VCaP (cell line): ENCODE data around the gene XRCC4.

Experiments used
- H3K27ac ChIP-seq: fragments of 450-650 bp; 2 replicates; pipeline ENCODE4 v1.5.1; 2017
- TF ChIP-seq, protein P1 (sequence below): fragments of 450-650 bp; conservative IDR thresholded peaks from 2 replicates; pipeline ENCODE4 v1.5.1; 2017; ENCODE audit warnings: mild to moderate bottlenecking, moderate library complexity

Gene XRCC4

DNA sequence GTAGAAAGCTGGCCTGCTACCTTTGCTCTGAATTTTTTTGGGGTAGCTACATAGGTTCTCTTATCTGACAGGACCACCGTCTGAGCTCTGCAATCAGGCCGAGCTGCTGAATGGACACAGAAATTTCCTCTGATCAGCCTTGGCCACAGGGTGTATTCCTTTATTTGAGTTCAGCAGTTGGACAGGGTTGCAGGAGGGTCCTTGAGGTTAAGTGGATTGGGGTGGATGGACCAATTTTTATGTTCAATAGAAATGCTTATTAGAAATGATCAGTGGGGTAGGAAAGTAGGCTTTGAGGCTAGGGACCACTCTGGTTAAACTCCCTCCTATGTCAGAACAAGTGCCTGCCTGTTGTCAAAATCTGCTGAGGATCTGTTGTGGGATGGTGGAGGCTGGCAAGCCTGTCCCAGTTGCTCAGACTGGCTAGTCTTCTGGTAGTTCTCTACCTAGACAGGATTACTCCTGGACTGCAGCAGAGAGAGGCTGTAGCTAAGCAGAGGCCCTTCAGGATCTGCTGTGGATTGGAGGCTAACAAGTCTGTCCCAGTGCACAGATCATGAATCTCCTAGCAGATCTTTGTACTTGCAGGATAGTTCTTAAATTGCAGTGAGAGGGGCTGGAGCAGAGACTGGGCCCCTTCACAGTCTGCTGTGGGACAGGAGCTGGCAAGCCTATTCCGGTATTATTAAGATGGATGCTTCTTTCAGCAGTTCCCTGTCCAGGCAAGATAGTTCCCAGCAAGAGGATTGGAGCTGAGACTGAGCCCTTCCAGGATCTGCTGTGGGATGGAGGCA is 18.0 kb downstream of the XRCC4 start:
- no peak overlapping the region for H3K27ac ChIP-seq
- TF ChIP-seq, protein P1, sequence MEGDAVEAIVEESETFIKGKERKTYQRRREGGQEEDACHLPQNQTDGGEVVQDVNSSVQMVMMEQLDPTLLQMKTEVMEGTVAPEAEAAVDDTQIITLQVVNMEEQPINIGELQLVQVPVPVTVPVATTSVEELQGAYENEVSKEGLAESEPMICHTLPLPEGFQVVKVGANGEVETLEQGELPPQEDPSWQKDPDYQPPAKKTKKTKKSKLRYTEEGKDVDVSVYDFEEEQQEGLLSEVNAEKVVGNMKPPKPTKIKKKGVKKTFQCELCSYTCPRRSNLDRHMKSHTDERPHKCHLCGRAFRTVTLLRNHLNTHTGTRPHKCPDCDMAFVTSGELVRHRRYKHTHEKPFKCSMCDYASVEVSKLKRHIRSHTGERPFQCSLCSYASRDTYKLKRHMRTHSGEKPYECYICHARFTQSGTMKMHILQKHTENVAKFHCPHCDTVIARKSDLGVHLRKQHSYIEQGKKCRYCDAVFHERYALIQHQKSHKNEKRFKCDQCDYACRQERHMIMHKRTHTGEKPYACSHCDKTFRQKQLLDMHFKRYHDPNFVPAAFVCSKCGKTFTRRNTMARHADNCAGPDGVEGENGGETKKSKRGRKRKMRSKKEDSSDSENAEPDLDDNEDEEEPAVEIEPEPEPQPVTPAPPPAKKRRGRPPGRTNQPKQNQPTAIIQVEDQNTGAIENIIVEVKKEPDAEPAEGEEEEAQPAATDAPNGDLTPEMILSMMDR = no peak

DNA sequence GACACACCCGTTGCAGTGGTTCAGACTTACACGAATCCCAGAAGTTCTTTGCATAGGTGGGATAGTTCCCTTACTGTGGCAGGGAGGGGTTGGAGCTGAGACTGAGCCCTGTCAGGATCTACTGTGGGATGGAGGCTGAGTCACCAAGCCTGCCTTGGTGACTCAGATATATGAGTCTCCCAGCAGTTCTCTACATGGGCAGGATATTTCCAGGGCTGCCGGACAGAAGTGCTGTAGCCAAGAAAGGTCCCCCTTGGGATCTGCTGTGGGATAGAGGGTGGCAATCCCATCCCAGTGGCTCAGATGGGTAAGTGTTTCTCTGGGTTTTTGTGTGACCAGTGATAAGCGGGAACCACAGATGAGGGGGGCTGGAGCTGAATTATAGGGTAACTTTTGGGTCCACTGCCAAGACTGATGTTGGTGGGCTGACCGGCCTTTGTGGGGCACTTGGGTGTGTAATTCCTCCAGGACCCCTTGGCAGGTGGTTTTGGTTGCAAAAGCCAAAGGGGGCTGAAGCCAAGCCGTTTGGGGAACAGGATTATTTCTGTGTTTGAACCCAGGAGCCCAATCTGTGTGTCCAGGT is 18.7 kb downstream of the XRCC4 start:
- H3K27ac ChIP-seq = no peak overlapping the region

DNA sequence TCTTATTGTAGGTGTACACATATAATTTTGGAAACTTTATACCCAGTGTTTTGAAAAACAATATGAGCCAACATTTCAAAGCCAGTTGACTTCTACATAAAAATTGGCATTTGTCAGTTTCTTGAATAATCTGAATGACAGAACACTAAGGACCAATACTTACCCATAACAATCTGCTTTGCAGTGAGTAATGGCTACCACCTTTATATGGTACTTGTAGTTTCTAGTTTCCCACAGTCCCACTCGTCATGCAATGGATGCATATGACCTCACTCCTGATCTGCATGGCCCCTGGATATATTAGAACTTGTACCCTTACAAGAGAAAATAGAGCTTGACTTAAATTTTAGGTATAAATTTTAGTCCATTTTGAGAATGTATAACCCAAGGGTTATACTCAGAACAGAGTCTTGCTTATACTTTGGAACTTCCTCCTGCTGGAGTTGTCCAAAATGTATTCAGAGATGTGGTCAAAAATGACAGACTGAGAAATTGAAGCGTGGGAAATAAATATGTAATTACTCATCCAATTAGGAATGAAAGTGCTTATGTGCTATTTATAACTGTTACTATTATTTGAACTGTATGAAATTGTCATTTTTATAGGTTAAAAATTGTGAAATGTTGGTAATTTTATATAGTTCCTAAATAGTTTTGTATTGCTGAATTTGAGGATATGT is 19.5 kb downstream of the XRCC4 start:
- no peak overlapping the region for H3K27ac ChIP-seq
- TF ChIP-seq, protein P1 = no peak

More for the DNA sequence above, 18.7 kb downstream of the XRCC4 start:
- TF ChIP-seq, protein P1 = no peak

DNA sequence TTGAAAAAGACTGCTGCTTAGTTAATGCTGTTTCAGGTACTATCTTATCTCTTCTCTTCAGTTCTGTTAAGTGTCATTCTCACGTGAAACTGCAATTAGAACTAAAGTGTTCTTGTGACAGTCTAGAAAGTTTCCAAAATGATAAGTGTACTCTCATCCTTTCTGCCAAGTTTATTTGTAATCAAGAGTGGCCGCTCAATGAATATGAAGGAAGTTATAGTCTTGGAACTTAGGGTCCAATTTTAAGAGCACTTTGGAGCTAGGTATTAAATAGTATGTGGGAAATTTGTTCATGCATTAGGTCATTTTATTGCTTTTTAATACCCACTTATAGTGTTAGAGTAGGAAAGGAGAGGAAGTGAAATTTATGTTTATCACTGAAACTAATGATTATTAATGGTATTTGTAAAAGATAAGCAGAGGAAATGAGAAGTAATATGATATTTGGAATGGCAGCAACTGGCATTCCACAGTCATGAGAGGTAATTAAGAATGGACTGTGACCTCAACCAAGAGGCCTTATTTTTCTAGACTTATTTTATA is 20.4 kb downstream of the XRCC4 start:
- no peak overlapping the region for H3K27ac ChIP-seq
- TF ChIP-seq, protein P1 = no peak

DNA sequence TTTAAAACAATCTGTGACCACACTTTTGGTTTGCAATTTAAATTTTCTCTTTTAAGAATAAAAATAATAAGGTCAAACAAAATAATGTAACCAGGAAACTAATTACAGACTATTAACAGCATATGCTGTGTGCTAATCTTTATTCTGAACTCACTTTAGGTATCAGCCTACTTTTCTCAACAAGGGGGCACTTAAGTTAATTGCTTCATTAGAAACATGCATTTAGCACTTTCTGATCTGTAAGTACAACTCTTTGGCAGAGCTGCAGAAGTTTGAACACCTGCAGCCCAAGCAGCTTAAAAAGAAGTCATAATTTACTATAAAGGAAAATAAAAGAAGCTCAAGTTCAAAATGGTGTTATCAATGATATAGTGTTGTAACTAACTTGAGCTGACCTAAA is 21.7 kb downstream of the XRCC4 start:
- no peak overlapping the region for H3K27ac ChIP-seq
- TF ChIP-seq, protein P1 = no peak

DNA sequence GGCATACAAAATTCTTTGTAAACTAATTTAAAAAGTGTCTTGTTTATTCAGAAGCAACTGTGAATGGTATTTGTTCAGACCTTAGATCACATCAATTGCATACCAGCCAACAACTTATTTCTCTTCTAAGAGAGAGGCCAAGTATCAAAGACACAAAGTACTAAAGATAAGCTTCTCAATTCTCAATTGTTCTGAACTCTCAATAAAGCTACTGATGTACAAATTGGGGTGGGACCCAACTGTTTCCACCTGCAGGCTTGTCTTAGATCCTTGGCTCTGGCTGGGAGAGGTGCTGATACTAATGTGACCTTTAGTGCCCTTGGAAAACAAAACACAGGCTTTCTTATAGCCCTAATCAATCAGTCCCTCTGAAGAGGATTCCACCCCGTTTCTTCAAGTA is 22.1 kb downstream of the XRCC4 start:
- no peak overlapping the region for H3K27ac ChIP-seq
- TF ChIP-seq, protein P1 = no peak

DNA sequence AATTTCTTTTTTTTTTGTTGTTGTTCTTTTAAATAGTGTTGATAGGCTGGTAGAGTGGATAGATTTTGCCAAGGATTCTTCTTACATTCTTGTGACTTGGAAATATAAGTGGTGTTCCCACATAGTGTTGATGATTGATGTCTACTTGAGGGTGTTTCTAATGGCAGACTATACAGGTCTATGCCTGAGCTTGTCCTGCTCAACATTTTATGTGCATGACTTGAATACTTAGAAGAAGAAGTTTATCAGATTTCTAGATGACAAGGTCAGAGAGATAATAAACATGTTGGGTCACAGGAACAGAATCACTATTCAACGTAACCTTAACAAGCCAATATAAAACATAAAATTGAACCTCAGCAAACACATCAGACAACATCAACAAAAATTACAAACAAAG is 24.2 kb downstream of the XRCC4 start:
- no peak overlapping the region for H3K27ac ChIP-seq
- TF ChIP-seq, protein P1 = no peak
